IPS-15b (cell line): ENCODE results near the gene NDUFAF5.
A peak's percentile ranks its signal among the peaks of the same experiment; 100 is the strongest.
"Not testable (repeated sequence)": the region's sequence is repeated elsewhere in the genome, so short reads cannot be mapped to it uniquely, and the experiment has no call there.

Experiments
- H3K27me3 ChIP-seq: one replicate; pipeline ENCODE4 v1.6.1; 2013; ENCODE audit warnings: low read length; ENCODE audit not compliant: control insufficient read depth, insufficient read depth
- H3K36me3 ChIP-seq: one replicate; pipeline ENCODE4 v1.6.1; 2013; ENCODE audit warnings: low read length; ENCODE audit not compliant: control insufficient read depth, insufficient read depth
- H3K4me1 ChIP-seq: one replicate; pipeline ENCODE4 v1.6.1; 2013; ENCODE audit warnings: mild to moderate bottlenecking, low read length; ENCODE audit not compliant: control insufficient read depth, insufficient read depth
- H3K4me3 ChIP-seq: one replicate; pipeline ENCODE4 v1.5.1; 2013; ENCODE audit warnings: low read depth, low read length
- H3K9ac ChIP-seq: one replicate; pipeline ENCODE4 v1.6.1; 2013; ENCODE audit warnings: low read depth, mild to moderate bottlenecking, low read length
- H3K9me3 ChIP-seq: one replicate; pipeline ENCODE4 v1.6.1; 2013; ENCODE audit warnings: mild to moderate bottlenecking, low read length; ENCODE audit not compliant: control insufficient read depth, insufficient read depth

The NDUFAF5 gene

GRCh38 chr20:13784893-13785715, at the start of gene NDUFAF5, which contains the start of gene ESF1:
Gene NDUFAF5 (plus strand): TSS chr20:13785028. CDS start chr20:13785069, 41 bp downstream.
Gene ESF1 (minus strand): TSS chr20:13784919. CDS start chr20:13783140, 1,779 bp downstream.
- peaks cover 6% of the 10 kb centered on the region for H3K4me1 ChIP-seq
- no peaks in the 10 kb centered on the region for H3K36me3 ChIP-seq
- H3K9ac ChIP-seq: peak within 1 kb of the TSS; percentile 96
- no peaks in the 10 kb centered on the region for H3K9me3 ChIP-seq
- no peaks in the 10 kb centered on the region for H3K27me3 ChIP-seq
- peak within 1 kb of the TSS; percentile 98 for H3K4me3 ChIP-seq

- H3K9ac ChIP-seq: no peak overlapping the region
- H3K9me3 ChIP-seq: no peaks in the 10 kb centered on the region
- H3K4me3 ChIP-seq: no peak overlapping the region
- peaks cover 20% of the 10 kb centered on the region for H3K36me3 ChIP-seq
- H3K4me1 ChIP-seq: no peaks in the 10 kb centered on the region
- H3K27me3 ChIP-seq: no peaks in the 10 kb centered on the region
Observed at GRCh38 chr20:13735826-13736225, 49.0 kb upstream of the NDUFAF5 start.

- Histone ChIP-seq H3K4me3 (no peak overlapping the region), H3K4me1 (no peaks in the 10 kb centered on the region), H3K27me3 (no peaks in the 10 kb centered on the region), H3K9me3 (no peaks in the 10 kb centered on the region), H3K36me3 (peaks cover 18% of the 10 kb centered on the region), H3K9ac (no peak overlapping the region)
Observed at GRCh38 chr20:13736436-13737191, 48.2 kb upstream of the NDUFAF5 start.

GRCh38 chr20:13738187-13738586, 46.6 kb upstream of the NDUFAF5 start:
- not testable (repeated sequence) for H3K36me3 ChIP-seq, H3K9me3 ChIP-seq

GRCh38 chr20:13739731-13740649, 44.8 kb upstream of the NDUFAF5 start:
- H3K9me3 ChIP-seq: no peaks in the 10 kb centered on the region
- no peak overlapping the region for H3K9ac ChIP-seq
- no peak overlapping the region for H3K4me3 ChIP-seq
- H3K4me1 ChIP-seq: no peaks in the 10 kb centered on the region
- no peaks in the 10 kb centered on the region for H3K27me3 ChIP-seq
- H3K36me3 ChIP-seq: peaks cover 5% of the 10 kb centered on the region

More at GRCh38 chr20:13738187-13738586, 46.6 kb upstream of the NDUFAF5 start:
- H3K4me3 ChIP-seq, H3K4me1 ChIP-seq, H3K9ac ChIP-seq, H3K27me3 ChIP-seq: not testable (repeated sequence)

- no peak overlapping the region for H3K4me3 ChIP-seq
- peaks cover 5% of the 10 kb centered on the region for H3K36me3 ChIP-seq
- no peak overlapping the region for H3K9ac ChIP-seq
- no peaks in the 10 kb centered on the region for H3K27me3 ChIP-seq
- no peaks in the 10 kb centered on the region for H3K4me1 ChIP-seq
- no peaks in the 10 kb centered on the region for H3K9me3 ChIP-seq
Observed at GRCh38 chr20:13741879-13742278, 42.9 kb upstream of the NDUFAF5 start.

GRCh38 chr20:13744352-13744751, 40.5 kb upstream of the NDUFAF5 start:
- Histone ChIP-seq H3K36me3 (peaks cover 5% of the 10 kb centered on the region), H3K9me3 (no peaks in the 10 kb centered on the region), H3K9ac (no peak overlapping the region), H3K27me3 (no peaks in the 10 kb centered on the region), H3K4me1 (no peaks in the 10 kb centered on the region), H3K4me3 (no peak overlapping the region)

GRCh38 chr20:13745784-13746183, 39.0 kb upstream of the NDUFAF5 start:
- no peaks in the 10 kb centered on the region for H3K27me3 ChIP-seq
- no peak overlapping the region for H3K9ac ChIP-seq
- no peak overlapping the region for H3K4me3 ChIP-seq
- peaks cover 7% of the 10 kb centered on the region for H3K36me3 ChIP-seq
- H3K9me3 ChIP-seq: no peaks in the 10 kb centered on the region
- H3K4me1 ChIP-seq: no peaks in the 10 kb centered on the region

GRCh38 chr20:13749811-13750210, 35.0 kb upstream of the NDUFAF5 start:
- H3K36me3 ChIP-seq: peaks cover 2% of the 10 kb centered on the region
- H3K4me1 ChIP-seq: no peaks in the 10 kb centered on the region
- no peaks in the 10 kb centered on the region for H3K9me3 ChIP-seq
- H3K4me3 ChIP-seq: no peak overlapping the region
- H3K9ac ChIP-seq: no peak overlapping the region
- no peaks in the 10 kb centered on the region for H3K27me3 ChIP-seq

GRCh38 chr20:13753436-13754036, 31.3 kb upstream of the NDUFAF5 start:
- Histone ChIP-seq H3K9ac (no peak overlapping the region), H3K4me3 (no peak overlapping the region), H3K36me3 (peaks cover 5% of the 10 kb centered on the region), H3K27me3 (no peaks in the 10 kb centered on the region), H3K9me3 (no peaks in the 10 kb centered on the region), H3K4me1 (no peaks in the 10 kb centered on the region)

GRCh38 chr20:13755809-13756208, 29.0 kb upstream of the NDUFAF5 start:
- no peak overlapping the region for H3K9ac ChIP-seq
- H3K27me3 ChIP-seq: no peaks in the 10 kb centered on the region
- peaks cover 3% of the 10 kb centered on the region for H3K36me3 ChIP-seq
- H3K4me3 ChIP-seq: no peak overlapping the region
- no peaks in the 10 kb centered on the region for H3K9me3 ChIP-seq
- H3K4me1 ChIP-seq: no peaks in the 10 kb centered on the region
